Measurements from ENCODE around the gene CD1D. TPM values are rescaled to one million over a fixed set of nuclear protein-coding genes. Genes with fewer than 3 reads are reported as not detected.
"Not testable (repeated sequence)": the region's sequence is repeated elsewhere in the genome, so short reads cannot be mapped to it uniquely, and the experiment has no call there.

Gene CD1D
- 1.3 TPM for total RNA-seq

DNA sequence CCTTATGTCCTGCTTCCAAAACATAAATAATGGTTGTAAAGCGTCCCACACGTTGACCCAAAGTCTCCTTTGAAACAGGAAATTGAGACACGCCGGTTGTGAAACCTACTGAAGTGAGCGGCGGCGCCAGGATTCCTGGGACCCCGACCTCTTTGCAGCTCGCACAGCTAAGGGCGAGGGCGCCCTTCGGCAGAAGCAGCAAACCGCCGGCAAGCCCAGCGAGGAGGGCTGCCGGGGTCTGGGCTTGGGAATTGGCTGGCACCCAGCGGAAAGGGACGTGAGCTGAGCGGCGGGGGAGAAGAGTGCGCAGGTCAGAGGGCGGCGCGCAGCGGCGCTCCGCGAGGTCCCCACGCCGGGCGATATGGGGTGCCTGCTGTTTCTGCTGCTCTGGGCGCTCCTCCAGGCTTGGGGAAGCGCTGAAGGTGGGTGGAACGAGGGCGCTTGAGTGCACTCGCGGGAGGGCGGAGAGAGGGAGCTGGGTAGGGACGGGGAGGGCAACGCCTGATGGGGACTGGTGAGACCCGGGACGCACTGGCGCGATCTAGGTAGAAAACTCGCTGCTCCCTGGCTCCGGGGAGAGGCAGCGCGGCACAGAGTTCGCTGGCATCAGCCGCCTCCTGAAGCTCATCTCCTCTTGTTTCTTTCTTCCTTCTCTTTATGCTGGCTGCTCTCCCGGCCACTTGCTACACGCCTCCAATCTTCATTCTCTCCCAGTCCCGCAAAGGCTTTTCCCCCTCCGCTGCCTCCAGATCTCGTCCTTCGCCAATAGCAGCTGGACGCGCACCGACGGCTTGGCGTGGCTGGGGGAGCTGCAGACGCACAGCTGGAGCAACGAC is at the start of gene CD1D:
Gene CD1D, plus strand, starts transcription at position 155 of the 836 bp plus-strand sequence. Its CDS starts 207 bp downstream, at position 362.
- DNase-seq = no peak

- DNase-seq = no peak
Observed at GRCh38 chr1:158131217-158131616, 49.5 kb upstream of the CD1D start.

- no peak for DNase-seq
Observed at GRCh38 chr1:158140764-158141192, 39.9 kb upstream of the CD1D start.

GRCh38 chr1:158145173-158145719 is 35.4 kb upstream of the CD1D start:
- peak; percentile 16 for DNase-seq

- DNase-seq = no peak
Observed at GRCh38 chr1:158146165-158146564, 34.5 kb upstream of the CD1D start.

DNA sequence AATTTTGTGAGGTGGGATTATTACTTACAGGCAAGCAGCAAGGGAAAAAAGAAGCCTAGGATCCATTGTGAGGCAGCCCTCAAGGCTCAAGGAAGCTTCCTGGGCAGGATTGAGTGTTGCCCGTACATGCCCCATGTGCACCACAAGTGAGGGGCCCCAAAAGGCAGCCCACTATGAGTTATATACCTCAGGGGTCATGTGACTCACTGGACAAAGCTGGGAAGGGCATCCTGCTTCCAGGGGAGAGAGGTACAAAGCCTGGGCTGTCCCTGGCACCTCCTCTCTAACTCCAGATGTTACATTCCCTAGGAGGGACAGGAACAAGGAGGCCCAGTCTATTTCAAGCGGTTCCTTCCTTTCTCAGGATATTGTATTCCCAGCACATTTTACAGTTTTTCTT is 34.0 kb upstream of the CD1D start:
- DNase-seq = no peak

DNA sequence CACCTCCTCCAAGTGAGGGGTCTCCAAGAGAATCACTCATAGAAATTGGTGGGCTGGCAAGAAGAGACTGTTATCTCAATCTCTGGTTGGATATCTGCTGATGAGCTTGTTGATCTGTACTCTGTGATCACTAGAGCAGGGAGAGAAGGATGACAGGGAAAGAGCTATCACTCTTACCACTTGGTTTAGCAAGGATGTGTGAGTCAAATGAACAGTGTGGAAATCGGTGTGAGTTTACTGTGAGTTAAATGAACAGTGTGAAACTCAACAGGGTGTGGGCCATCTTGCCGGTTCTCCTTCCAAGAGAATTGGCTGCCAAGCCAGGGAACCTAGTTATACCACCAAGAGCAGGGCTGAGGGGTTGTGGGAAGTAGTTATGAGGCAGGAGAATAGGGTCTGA is 33.3 kb upstream of the CD1D start:
- no peak for DNase-seq

GRCh38 chr1:158147869-158148268 is 32.8 kb upstream of the CD1D start:
- DNase-seq = no peak

DNA sequence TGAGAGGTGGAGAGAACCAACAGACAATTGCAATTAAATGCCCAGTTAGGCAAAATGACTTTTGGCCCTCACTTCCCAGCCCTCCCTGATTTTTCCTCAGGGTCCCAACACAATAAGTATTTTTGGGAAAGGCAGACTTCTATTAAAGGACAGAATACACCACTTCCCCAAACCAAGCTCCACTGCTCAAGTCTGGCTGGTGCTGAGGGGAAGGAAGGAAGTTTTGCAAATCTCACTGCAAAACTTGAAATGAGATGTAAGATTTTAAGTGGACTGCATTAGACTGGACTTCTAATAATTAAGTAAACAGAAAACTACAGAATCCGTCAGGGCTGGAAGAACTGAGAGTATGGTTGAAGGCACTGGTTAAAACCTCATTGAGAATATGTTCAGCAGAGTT is 32.2 kb upstream of the CD1D start:
- no peak for DNase-seq

DNA sequence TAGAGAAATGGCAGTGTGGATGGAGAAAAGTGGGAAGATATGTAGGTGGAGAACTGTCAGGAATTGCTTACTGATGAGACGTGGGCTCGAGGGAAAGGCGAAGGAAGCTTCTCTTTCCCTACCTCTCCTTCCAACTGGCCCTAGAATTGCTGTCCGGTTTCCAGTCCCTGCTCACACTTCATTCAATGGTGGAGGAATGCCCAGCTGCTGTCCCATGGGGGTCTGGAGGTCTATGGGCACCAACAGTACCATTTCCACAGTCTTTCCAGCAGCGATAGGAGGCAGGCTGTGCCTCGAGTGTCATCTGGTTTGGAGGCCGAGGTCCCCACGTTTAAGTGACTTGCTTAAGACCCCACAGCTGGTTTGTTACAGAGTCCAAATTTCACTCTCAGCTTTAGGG is 31.5 kb upstream of the CD1D start:
- no peak for DNase-seq

DNA sequence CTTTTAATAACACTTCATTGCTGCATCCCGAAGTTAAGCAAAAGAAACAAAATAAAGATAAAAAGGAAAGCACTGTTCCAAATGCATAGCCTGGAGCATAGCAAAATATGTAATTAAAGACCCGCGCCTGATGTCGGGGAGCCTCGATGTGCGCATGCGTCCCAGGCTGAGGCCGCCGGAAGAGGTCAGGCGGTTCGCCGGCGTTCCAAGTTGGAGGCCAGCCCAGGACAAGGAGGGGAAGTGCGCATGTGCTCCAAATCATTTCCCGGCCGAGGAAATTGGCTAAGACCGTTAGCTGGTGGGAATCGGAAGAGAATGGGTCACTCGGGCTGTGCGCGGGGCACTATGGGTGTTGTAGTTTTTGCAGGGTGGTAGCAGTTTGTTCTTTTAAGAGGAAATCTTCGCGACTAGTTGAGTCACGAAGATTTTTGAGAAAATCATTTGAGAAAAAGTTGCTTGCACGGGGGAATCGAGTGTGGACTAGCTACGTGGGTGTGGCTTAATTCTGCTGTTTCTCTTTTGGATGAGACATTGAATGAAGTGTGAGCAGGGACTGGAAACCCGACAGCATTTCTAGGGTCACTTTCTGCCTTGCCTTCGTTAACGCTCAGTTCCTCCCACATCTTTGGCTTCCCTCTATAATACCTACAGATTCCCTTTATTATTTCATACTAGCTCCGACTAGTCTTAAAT is 31.0 kb upstream of the CD1D start:
- peak; percentile 93 for DNase-seq

DNA sequence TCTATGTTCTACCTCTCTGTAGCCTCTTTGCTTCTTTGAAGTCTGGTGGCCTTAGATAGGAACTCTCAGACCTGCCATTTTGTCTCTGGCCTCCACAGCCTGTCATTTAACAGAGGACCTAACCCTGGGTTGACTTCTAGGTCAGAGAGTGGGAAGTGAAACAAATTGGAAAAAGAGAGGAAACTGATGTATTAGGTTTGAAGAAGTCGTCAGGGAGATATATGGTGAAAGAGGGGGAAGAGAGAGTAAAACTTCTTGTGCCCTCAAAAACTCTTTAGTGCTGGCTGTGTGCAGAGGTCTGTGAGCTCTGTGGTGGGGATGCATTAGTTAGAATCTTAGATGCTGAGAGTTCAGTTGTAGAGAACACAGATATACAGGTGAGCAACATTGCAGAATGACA is 30.2 kb upstream of the CD1D start:
- no peak for DNase-seq

- DNase-seq = no peak
Observed at GRCh38 chr1:158153179-158153578, 27.5 kb upstream of the CD1D start.

GRCh38 chr1:158153746-158154444 is 26.8 kb upstream of the CD1D start:
- no peak for DNase-seq

- DNase-seq = no peak
Observed at GRCh38 chr1:158154501-158154900, 26.2 kb upstream of the CD1D start.

DNA sequence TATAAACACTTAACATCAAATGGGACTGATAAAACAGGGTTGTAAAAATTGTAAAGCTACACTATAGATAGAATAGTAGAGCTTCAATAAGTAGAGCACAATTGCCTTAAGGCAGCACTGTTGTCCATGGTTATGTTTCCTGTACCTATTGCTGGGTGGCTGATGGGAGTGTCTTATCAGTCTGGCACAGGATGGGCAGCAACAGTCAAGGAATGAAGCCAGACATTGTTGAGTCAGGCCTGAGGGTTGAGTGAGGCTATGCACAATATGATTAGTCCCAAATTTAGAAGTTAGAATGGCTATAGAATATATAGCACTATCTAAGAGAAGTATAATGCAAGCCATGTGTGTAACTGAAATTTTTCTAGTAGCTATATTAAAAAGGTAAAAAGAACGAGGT is 25.0 kb upstream of the CD1D start:
- DNase-seq = no peak

DNA sequence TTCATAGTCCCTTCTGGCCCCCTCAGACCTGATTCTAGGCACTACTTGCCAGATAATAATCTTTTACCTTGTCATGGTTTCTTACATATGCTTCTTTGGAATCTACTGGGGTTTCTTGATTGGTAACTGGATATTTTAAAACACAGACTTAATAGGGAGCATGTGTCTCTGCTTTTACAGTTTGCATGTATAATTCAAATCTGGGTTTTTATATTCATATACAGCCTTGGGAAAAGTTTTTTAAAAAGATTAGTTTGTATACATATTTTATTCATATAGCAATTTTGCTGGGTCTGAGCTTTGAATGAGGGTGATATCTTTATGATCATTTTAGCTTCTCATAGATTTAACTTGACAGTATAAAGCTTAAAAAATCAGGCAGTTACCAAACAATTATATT is 21.1 kb upstream of the CD1D start:
- no peak for DNase-seq

GRCh38 chr1:158161446-158161845 is 19.2 kb upstream of the CD1D start:
- DNase-seq = no peak

GRCh38 chr1:158163000-158163947 is 17.4 kb upstream of the CD1D start:
- no peak for DNase-seq

- DNase-seq = no peak
Observed at GRCh38 chr1:158169105-158169504, 11.6 kb upstream of the CD1D start.

- not testable (repeated sequence) for DNase-seq
Observed at GRCh38 chr1:158175915-158176314, 4.8 kb upstream of the CD1D start.

DNA sequence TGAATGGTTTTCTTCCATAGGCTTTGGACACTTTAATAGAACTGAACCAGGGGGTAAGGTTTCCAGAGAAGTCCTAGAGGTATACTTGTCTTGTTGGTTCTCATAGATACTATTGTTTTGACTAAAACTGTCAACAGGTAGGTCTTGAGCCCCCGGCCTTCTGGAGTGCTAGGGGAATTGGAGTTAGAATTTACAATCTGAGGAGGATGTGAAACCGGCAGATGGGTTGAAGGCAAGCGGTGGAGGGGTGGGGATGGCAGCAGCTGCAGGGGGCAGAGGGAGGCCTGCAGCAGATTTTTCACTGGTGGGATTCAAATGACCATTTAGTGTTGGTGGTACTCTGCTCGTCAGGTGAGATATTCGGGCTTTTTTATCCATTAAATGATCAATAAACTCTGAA is 4.3 kb upstream of the CD1D start:
- DNase-seq = no peak

Measured in skin of body (tissue), 2 donors.